Astrocyte of the spinal cord (primary cell): ENCODE measurements around the gene ETNK2.
"Not testable (repeated sequence)": the region's sequence is repeated elsewhere in the genome, so short reads cannot be mapped to it uniquely, and the experiment has no call there.

Source experiments
- DNase-seq: peaks from one replicate; pipeline ENCODE4 v3.0.0; 2011; ENCODE audit warnings: low read depth, low spot score
- H3K4me3 ChIP-seq: 2 replicates; pipeline ENCODE4 v1.5.1; 2011; ENCODE audit warnings: low read depth, mild to moderate bottlenecking, low read length, moderate library complexity
- CTCF ChIP-seq: IDR thresholded peaks from 2 replicates; pipeline ENCODE4 v1.5.1; 2012; ENCODE audit warnings: low read depth, mild to moderate bottlenecking, low read length, inconsistent platforms
- in situ Hi-C: cut with HindIII; loops from 2 replicates; pipeline ENCODE4 v1.10.0; 2017; ENCODE audit warnings: low sequenced_read_pairs

Gene ETNK2

GRCh38 chr1:204091066-204091465 is 60.8 kb downstream of the ETNK2 start:
- in situ Hi-C loops: no loop called here
- DNase-seq: no peak
- no peak for TF ChIP-seq CTCF
- no peak overlapping the region for H3K4me3 ChIP-seq

GRCh38 chr1:204090132-204090531 is 61.7 kb downstream of the ETNK2 start:
- in situ Hi-C loops, H3K4me3 ChIP-seq, DNase-seq: not testable (repeated sequence)

GRCh38 chr1:204089044-204089751 is 62.6 kb downstream of the ETNK2 start:
- peak; percentile 28 for DNase-seq
- H3K4me3 ChIP-seq: no peak overlapping the region
- TF ChIP-seq CTCF: no peak
- in situ Hi-C loops: no loop called here

- H3K4me3 ChIP-seq: no peak overlapping the region
- in situ Hi-C loops: no loop called here
- DNase-seq: no peak
- TF ChIP-seq CTCF: no peak
Measured at GRCh38 chr1:204088596-204088995, 63.2 kb downstream of the ETNK2 start.

GRCh38 chr1:204087893-204088528 is 63.8 kb downstream of the ETNK2 start:
- no peak overlapping the region for H3K4me3 ChIP-seq
- in situ Hi-C loops: no loop called here
- TF ChIP-seq CTCF: no peak
- DNase-seq: no peak

GRCh38 chr1:204087181-204087892 is 64.5 kb downstream of the ETNK2 start:
- DNase-seq: no peak
- no peak for TF ChIP-seq CTCF
- in situ Hi-C loops: no loop called here
- no peak overlapping the region for H3K4me3 ChIP-seq

GRCh38 chr1:204085876-204086275 is 66.0 kb downstream of the ETNK2 start:
- no peak overlapping the region for H3K4me3 ChIP-seq
- TF ChIP-seq CTCF: no peak
- in situ Hi-C loops: no loop called here
- DNase-seq: no peak
